ENCODE data around the gene APOO. TPM values are rescaled to one million over a fixed set of nuclear protein-coding genes. Genes with fewer than 3 reads are reported as not detected.
"Not testable (repeated sequence)": the region's sequence is repeated elsewhere in the genome, so short reads cannot be mapped to it uniquely, and the experiment has no call there.

Gene APOO
- total and polyA plus RNA-seq, 9 donors, result 14.9 to 18.7 (median 16.5) TPM

- peak overlapping the region; percentile 70 for H3K4me3 ChIP-seq (ENCODE audit: low read length)
- H3K27me3 ChIP-seq (ENCODE audit: control insufficient read depth, insufficient read depth, low read length), result peaks cover 20% of the 10 kb centered on the region
- H3K36me3 ChIP-seq (ENCODE audit: control insufficient read depth, insufficient read depth, low read length), result no peaks in the 10 kb centered on the region
- H3K27ac ChIP-seq (ENCODE audit: low read length), result peak overlapping the region; percentile 94
- 27% methylated on average over 8 of the region's 12 CpGs for whole genome bisulfite sequencing (ENCODE audit: insufficient coverage)
- peak; percentile 30 for DNase-seq
- peaks cover 3% of the 10 kb centered on the region for H3K4me1 ChIP-seq (ENCODE audit: control insufficient read depth, insufficient read depth, low read length)
- no peaks in the 10 kb centered on the region for H3K9me3 ChIP-seq (replicated peaks; ENCODE audit: control insufficient read depth, low read depth, low read length)
Measured at GRCh38 chrX:23907111-23907497, 634 bp downstream of the APOO start.

GRCh38 chrX:23904096-23904495 is 3.6 kb downstream of the APOO start:
- Histone ChIP-seq H3K36me3 (ENCODE audit: control insufficient read depth, insufficient read depth, low read length) (no peaks in the 10 kb centered on the region), H3K9me3 (replicated peaks; ENCODE audit: control insufficient read depth, low read depth, low read length) (no peaks in the 10 kb centered on the region), H3K27ac (ENCODE audit: low read length) (no peak overlapping the region), H3K4me3 (ENCODE audit: low read length) (no peak overlapping the region), H3K4me1 (ENCODE audit: control insufficient read depth, insufficient read depth, low read length) (peaks cover 6% of the 10 kb centered on the region), H3K27me3 (ENCODE audit: control insufficient read depth, insufficient read depth, low read length) (peaks cover 26% of the 10 kb centered on the region)
- no peak for DNase-seq
- 63% methylated on average over 2 of the region's 2 CpGs for WGBS (ENCODE audit: insufficient coverage)

- Histone ChIP-seq H3K27ac (ENCODE audit: low read length) (peak overlapping the region; percentile 84), H3K9me3 (replicated peaks; ENCODE audit: control insufficient read depth, low read depth, low read length) (no peaks in the 10 kb centered on the region), H3K27me3 (ENCODE audit: control insufficient read depth, insufficient read depth, low read length) (peaks cover 17% of the 10 kb centered on the region), H3K36me3 (ENCODE audit: control insufficient read depth, insufficient read depth, low read length) (no peaks in the 10 kb centered on the region), H3K4me1 (ENCODE audit: control insufficient read depth, insufficient read depth, low read length) (peaks cover 6% of the 10 kb centered on the region), H3K4me3 (ENCODE audit: low read length) (peak overlapping the region; percentile 15)
- DNase-seq, result peak; percentile 81
- no CpG with 5 or more reads among the region's 2 CpGs for WGBS (ENCODE audit: insufficient coverage)
Measured at GRCh38 chrX:23902419-23902818, 5.3 kb downstream of the APOO start.

- Histone ChIP-seq H3K9me3 (replicated peaks; ENCODE audit: control insufficient read depth, low read depth, low read length) (no peaks in the 10 kb centered on the region), H3K27ac (ENCODE audit: low read length) (peak overlapping the region; percentile 84), H3K4me1 (ENCODE audit: control insufficient read depth, insufficient read depth, low read length) (peaks cover 6% of the 10 kb centered on the region), H3K27me3 (ENCODE audit: control insufficient read depth, insufficient read depth, low read length) (peaks cover 11% of the 10 kb centered on the region), H3K4me3 (ENCODE audit: low read length) (peak overlapping the region; percentile 15), H3K36me3 (ENCODE audit: control insufficient read depth, insufficient read depth, low read length) (no peaks in the 10 kb centered on the region)
- 67% methylated on average over 1 of the region's 1 CpG for WGBS (ENCODE audit: insufficient coverage)
- peak; percentile 85 for DNase-seq
Measured at GRCh38 chrX:23901805-23902204, 5.9 kb downstream of the APOO start.

- Histone ChIP-seq H3K4me1 (ENCODE audit: control insufficient read depth, insufficient read depth, low read length) (peaks cover 6% of the 10 kb centered on the region), H3K9me3 (replicated peaks; ENCODE audit: control insufficient read depth, low read depth, low read length) (no peaks in the 10 kb centered on the region), H3K4me3 (ENCODE audit: low read length) (no peak overlapping the region), H3K27ac (ENCODE audit: low read length) (no peak overlapping the region), H3K27me3 (ENCODE audit: control insufficient read depth, insufficient read depth, low read length) (peaks cover 13% of the 10 kb centered on the region), H3K36me3 (ENCODE audit: control insufficient read depth, insufficient read depth, low read length) (no peaks in the 10 kb centered on the region)
- 17% methylated on average over 1 of the region's 3 CpGs for WGBS (ENCODE audit: insufficient coverage)
- no peak for DNase-seq
Measured at GRCh38 chrX:23901060-23901459, 6.7 kb downstream of the APOO start.

GRCh38 chrX:23900220-23900797 is 7.4 kb downstream of the APOO start:
- no peak overlapping the region for H3K27ac ChIP-seq (ENCODE audit: low read length)
- no peaks in the 10 kb centered on the region for H3K36me3 ChIP-seq (ENCODE audit: control insufficient read depth, insufficient read depth, low read length)
- H3K4me1 ChIP-seq (ENCODE audit: control insufficient read depth, insufficient read depth, low read length), result peaks cover 6% of the 10 kb centered on the region
- no peak overlapping the region for H3K4me3 ChIP-seq (ENCODE audit: low read length)
- DNase-seq, result no peak
- WGBS (ENCODE audit: insufficient coverage), result 56% methylated on average over 3 of the region's 12 CpGs
- H3K9me3 ChIP-seq (replicated peaks; ENCODE audit: control insufficient read depth, low read depth, low read length), result no peaks in the 10 kb centered on the region
- peaks cover 12% of the 10 kb centered on the region for H3K27me3 ChIP-seq (ENCODE audit: control insufficient read depth, insufficient read depth, low read length)

- no peak overlapping the region for H3K27ac ChIP-seq (ENCODE audit: low read length)
- WGBS (ENCODE audit: insufficient coverage), result no CpG with 5 or more reads among the region's 3 CpGs
- no peak overlapping the region for H3K4me3 ChIP-seq (ENCODE audit: low read length)
- H3K27me3 ChIP-seq (ENCODE audit: control insufficient read depth, insufficient read depth, low read length), result peaks cover 15% of the 10 kb centered on the region
- H3K4me1 ChIP-seq (ENCODE audit: control insufficient read depth, insufficient read depth, low read length), result peaks cover 6% of the 10 kb centered on the region
- H3K9me3 ChIP-seq (replicated peaks; ENCODE audit: control insufficient read depth, low read depth, low read length), result no peaks in the 10 kb centered on the region
- DNase-seq, result no peak
- no peaks in the 10 kb centered on the region for H3K36me3 ChIP-seq (ENCODE audit: control insufficient read depth, insufficient read depth, low read length)
Measured at GRCh38 chrX:23898412-23898959, 9.3 kb downstream of the APOO start.

GRCh38 chrX:23896981-23897380 is 10.8 kb downstream of the APOO start:
- WGBS (ENCODE audit: insufficient coverage), result no CpG with 5 or more reads among the region's 2 CpGs
- Histone ChIP-seq H3K4me1 (ENCODE audit: control insufficient read depth, insufficient read depth, low read length) (peaks cover 3% of the 10 kb centered on the region), H3K27me3 (ENCODE audit: control insufficient read depth, insufficient read depth, low read length) (peaks cover 17% of the 10 kb centered on the region), H3K27ac (ENCODE audit: low read length) (no peak overlapping the region), H3K9me3 (replicated peaks; ENCODE audit: control insufficient read depth, low read depth, low read length) (no peaks in the 10 kb centered on the region), H3K4me3 (ENCODE audit: low read length) (no peak overlapping the region), H3K36me3 (ENCODE audit: control insufficient read depth, insufficient read depth, low read length) (no peaks in the 10 kb centered on the region)
- no peak for DNase-seq

- not testable (repeated sequence) for DNase-seq; H3K4me1 ChIP-seq (ENCODE audit: control insufficient read depth, insufficient read depth, low read length); H3K36me3 ChIP-seq (ENCODE audit: control insufficient read depth, insufficient read depth, low read length); H3K27ac ChIP-seq (ENCODE audit: low read length); H3K9me3 ChIP-seq (replicated peaks; ENCODE audit: control insufficient read depth, low read depth, low read length); H3K4me3 ChIP-seq (ENCODE audit: low read length)
- H3K27me3 ChIP-seq (ENCODE audit: control insufficient read depth, insufficient read depth, low read length), result peaks cover 17% of the 10 kb centered on the region
- 60% methylated on average over 1 of the region's 4 CpGs for WGBS (ENCODE audit: insufficient coverage)
Measured at GRCh38 chrX:23896539-23896938, 11.2 kb downstream of the APOO start.

GRCh38 chrX:23894993-23895392 is 12.7 kb downstream of the APOO start:
- peaks cover 11% of the 10 kb centered on the region for H3K27me3 ChIP-seq (ENCODE audit: control insufficient read depth, insufficient read depth, low read length)
- not testable (repeated sequence) for DNase-seq; H3K4me3 ChIP-seq (ENCODE audit: low read length); H3K36me3 ChIP-seq (ENCODE audit: control insufficient read depth, insufficient read depth, low read length); H3K27ac ChIP-seq (ENCODE audit: low read length); H3K9me3 ChIP-seq (replicated peaks; ENCODE audit: control insufficient read depth, low read depth, low read length); H3K4me1 ChIP-seq (ENCODE audit: control insufficient read depth, insufficient read depth, low read length)
- WGBS (ENCODE audit: insufficient coverage), result 100% methylated on average over 2 of the region's 6 CpGs

- Histone ChIP-seq H3K27me3 (ENCODE audit: control insufficient read depth, insufficient read depth, low read length) (peaks cover 14% of the 10 kb centered on the region), H3K36me3 (ENCODE audit: control insufficient read depth, insufficient read depth, low read length) (no peaks in the 10 kb centered on the region), H3K9me3 (replicated peaks; ENCODE audit: control insufficient read depth, low read depth, low read length) (no peaks in the 10 kb centered on the region), H3K4me3 (ENCODE audit: low read length) (no peak overlapping the region), H3K4me1 (ENCODE audit: control insufficient read depth, insufficient read depth, low read length) (no peaks in the 10 kb centered on the region), H3K27ac (ENCODE audit: low read length) (no peak overlapping the region)
- DNase-seq, result no peak
- WGBS (ENCODE audit: insufficient coverage), result 95% methylated on average over 4 of the region's 4 CpGs
Measured at GRCh38 chrX:23890933-23891332, 16.8 kb downstream of the APOO start.

All from muscle of leg (tissue), 11 donors.